Measurements from ENCODE around the gene GOLGA8B.
"Not testable (repeated sequence)": the region's sequence is repeated elsewhere in the genome, so short reads cannot be mapped to it uniquely, and the experiment has no call there.

Gene GOLGA8B

GRCh38 chr15:34594361-34594760 is 10.9 kb upstream of the GOLGA8B start:
- DNase-seq = no peak

- no peak for DNase-seq
Observed at GRCh38 chr15:34591306-34591705, 7.9 kb upstream of the GOLGA8B start.

- DNase-seq = peak; percentile 62
Observed at GRCh38 chr15:34588046-34588674, 4.7 kb upstream of the GOLGA8B start.

- not testable (repeated sequence) for DNase-seq
Observed at GRCh38 chr15:34585966-34586365, 2.5 kb upstream of the GOLGA8B start.

- no peak for DNase-seq
Observed at GRCh38 chr15:34584996-34585395, 1.5 kb upstream of the GOLGA8B start.

- no peak for DNase-seq
Observed at GRCh38 chr15:34584330-34584668, 848 bp upstream of the GOLGA8B start.

- no peak for DNase-seq
Observed at GRCh38 chr15:34582461-34583371, 735 bp downstream of the GOLGA8B start.

- not testable (repeated sequence) for DNase-seq
Observed at GRCh38 chr15:34581687-34582460, 1.6 kb downstream of the GOLGA8B start.

GRCh38 chr15:34581043-34581365 is 2.4 kb downstream of the GOLGA8B start:
- no peak for DNase-seq

- DNase-seq = not testable (repeated sequence)
Observed at GRCh38 chr15:34580251-34581042, 3.0 kb downstream of the GOLGA8B start.

- DNase-seq = no peak
Observed at GRCh38 chr15:34578283-34578674, 5.2 kb downstream of the GOLGA8B start.

- DNase-seq = not testable (repeated sequence)
Observed at GRCh38 chr15:34577658-34578282, 5.7 kb downstream of the GOLGA8B start.

GRCh38 chr15:34575035-34575434 is 8.4 kb downstream of the GOLGA8B start:
- not testable (repeated sequence) for DNase-seq

GRCh38 chr15:34572921-34573320 is 10.5 kb downstream of the GOLGA8B start:
- DNase-seq = not testable (repeated sequence)

GRCh38 chr15:34572019-34572641 is 11.3 kb downstream of the GOLGA8B start:
- DNase-seq = not testable (repeated sequence)

- not testable (repeated sequence) for DNase-seq
Observed at GRCh38 chr15:34569670-34570396, 13.6 kb downstream of the GOLGA8B start.

- DNase-seq = not testable (repeated sequence)
Observed at GRCh38 chr15:34567174-34567573, 16.3 kb downstream of the GOLGA8B start.

- DNase-seq = not testable (repeated sequence)
Observed at GRCh38 chr15:34564711-34565110, 18.7 kb downstream of the GOLGA8B start.

GRCh38 chr15:34560814-34561213 is 22.6 kb downstream of the GOLGA8B start:
- not testable (repeated sequence) for DNase-seq

GRCh38 chr15:34559764-34560163 is 23.7 kb downstream of the GOLGA8B start:
- DNase-seq = not testable (repeated sequence)

GRCh38 chr15:34555162-34555561 is 28.3 kb downstream of the GOLGA8B start:
- not testable (repeated sequence) for DNase-seq
